WERI-Rb-1 (cell line): ENCODE data around the gene BCKDHA.

Experiments used
- DNase-seq: peaks from one replicate; pipeline ENCODE4 v3.0.0-alpha.2; 2020
- H3K27ac ChIP-seq: fragments of 250-450 bp; sonication (Bioruptor Pico); 2 replicates; pipeline ENCODE4 v1.5.1; 2020; ENCODE audit warnings: mild to moderate bottlenecking, moderate library complexity
- H3K27me3 ChIP-seq: fragments of 250-450 bp; sonication (Bioruptor Pico); 2 replicates; pipeline ENCODE4 v1.5.1; 2021; ENCODE audit warnings: mild to moderate bottlenecking, low read depth, moderate library complexity; ENCODE audit not compliant: insufficient read depth, severe bottlenecking
- H3K36me3 ChIP-seq: fragments of 250-450 bp; sonication (Bioruptor Pico); 2 replicates; pipeline ENCODE4 v1.5.1; 2020; ENCODE audit warnings: mild to moderate bottlenecking, moderate library complexity
- H3K4me3 ChIP-seq: 2 replicates; pipeline ENCODE4 v1.5.1; 2011; ENCODE audit warnings: low read depth, mild to moderate bottlenecking, control low read depth, low read length
- H3K9me3 ChIP-seq: fragments of 250-450 bp; sonication (Bioruptor Pico); 2 replicates; pipeline ENCODE4 v1.5.1; 2021; ENCODE audit warnings: mild to moderate bottlenecking, moderate library complexity; ENCODE audit not compliant: severe bottlenecking
- CTCF ChIP-seq: IDR thresholded peaks from 2 replicates; pipeline ENCODE4 v1.5.1; 2011; ENCODE audit warnings: low read depth, mild to moderate bottlenecking, control low read depth, inconsistent platforms, low read length

BCKDHA gene

GRCh38 chr19:41384351-41384750 is 13.3 kb upstream of the BCKDHA start:
- H3K27me3 ChIP-seq = no peaks in the 10 kb centered on the region
- no peaks in the 10 kb centered on the region for H3K9me3 ChIP-seq
- H3K36me3 ChIP-seq = peaks cover 37% of the 10 kb centered on the region
- H3K4me3 ChIP-seq = no peak overlapping the region
- DNase-seq = no peak
- no peak overlapping the region for H3K27ac ChIP-seq
- TF ChIP-seq CTCF = no peak

- TF ChIP-seq CTCF = no peak
- H3K4me3 ChIP-seq = no peak overlapping the region
- no peak overlapping the region for H3K27ac ChIP-seq
- H3K9me3 ChIP-seq = no peaks in the 10 kb centered on the region
- no peaks in the 10 kb centered on the region for H3K27me3 ChIP-seq
- DNase-seq = no peak
- H3K36me3 ChIP-seq = peaks cover 54% of the 10 kb centered on the region
These were observed 11.2 kb upstream of the BCKDHA start for GRCh38 chr19:41386442-41386841.

GRCh38 chr19:41391618-41392017 is 6.0 kb upstream of the BCKDHA start:
- no peak for TF ChIP-seq CTCF
- Histone ChIP-seq H3K27ac (no peak overlapping the region), H3K9me3 (no peaks in the 10 kb centered on the region), H3K4me3 (no peak overlapping the region), H3K27me3 (no peaks in the 10 kb centered on the region), H3K36me3 (peaks cover 52% of the 10 kb centered on the region)
- no peak for DNase-seq

GRCh38 chr19:41392775-41393174 is 4.8 kb upstream of the BCKDHA start:
- no peak overlapping the region for H3K27ac ChIP-seq
- no peaks in the 10 kb centered on the region for H3K9me3 ChIP-seq
- DNase-seq = no peak
- H3K27me3 ChIP-seq = no peaks in the 10 kb centered on the region
- no peak overlapping the region for H3K4me3 ChIP-seq
- no peak for TF ChIP-seq CTCF
- H3K36me3 ChIP-seq = peaks cover 51% of the 10 kb centered on the region

- H3K9me3 ChIP-seq = no peaks in the 10 kb centered on the region
- DNase-seq = peak; percentile 50
- H3K4me3 ChIP-seq = peak overlapping the region; percentile 18
- H3K27ac ChIP-seq = peak overlapping the region; percentile 66
- peaks cover 31% of the 10 kb centered on the region for H3K36me3 ChIP-seq
- TF ChIP-seq CTCF = no peak
- no peaks in the 10 kb centered on the region for H3K27me3 ChIP-seq
These were observed 2.3 kb upstream of the BCKDHA start for GRCh38 chr19:41395355-41395754.

GRCh38 chr19:41398050-41398418 is 416 bp downstream of the BCKDHA start:
- Histone ChIP-seq H3K9me3 (no peaks in the 10 kb centered on the region), H3K4me3 (peak overlapping the region; percentile 100), H3K36me3 (peaks cover 13% of the 10 kb centered on the region), H3K27ac (peak overlapping the region; percentile 98), H3K27me3 (no peaks in the 10 kb centered on the region)
- no peak for DNase-seq
- TF ChIP-seq CTCF = no peak
